Placental epithelial cell (primary cell): ENCODE results near the gene PGAM5. TPM values are rescaled to one million over a fixed set of nuclear protein-coding genes. Genes with fewer than 3 reads are reported as not detected.

Experiments
- small RNA-seq: library from RNA; depleted of rRNA; stranded (forward); fragments of <200 nt; gene quantifications from one replicate; pipeline ENCODE3, GENCODE V24; 2012
- total RNA-seq: library from RNA; depleted of rRNA; stranded (reverse); fragments of >200 nt; gene quantifications from 2 replicates; pipeline ENCODE4 v1.2.3, GENCODE V29; 2012

Gene PGAM5
- total RNA-seq, result 16.9 and 35.5 TPM in 2 replicates

GRCh38 chr12:132710405-132711079 is at the start of gene PGAM5:
PGAM5 (plus strand) TSS chr12:132710842; CDS start chr12:132710877, 35 bp downstream.

GRCh38 chr12:132687211-132688164 is 23.2 kb upstream of the PGAM5 start, which contains the start of the genes POLE and PXMP2:
POLE (minus strand) TSS chr12:132687342; CDS start chr12:132687315, 27 bp downstream.
PXMP2 (plus strand) TSS chr12:132687587; CDS start chr12:132687671, 84 bp downstream.

DNA sequence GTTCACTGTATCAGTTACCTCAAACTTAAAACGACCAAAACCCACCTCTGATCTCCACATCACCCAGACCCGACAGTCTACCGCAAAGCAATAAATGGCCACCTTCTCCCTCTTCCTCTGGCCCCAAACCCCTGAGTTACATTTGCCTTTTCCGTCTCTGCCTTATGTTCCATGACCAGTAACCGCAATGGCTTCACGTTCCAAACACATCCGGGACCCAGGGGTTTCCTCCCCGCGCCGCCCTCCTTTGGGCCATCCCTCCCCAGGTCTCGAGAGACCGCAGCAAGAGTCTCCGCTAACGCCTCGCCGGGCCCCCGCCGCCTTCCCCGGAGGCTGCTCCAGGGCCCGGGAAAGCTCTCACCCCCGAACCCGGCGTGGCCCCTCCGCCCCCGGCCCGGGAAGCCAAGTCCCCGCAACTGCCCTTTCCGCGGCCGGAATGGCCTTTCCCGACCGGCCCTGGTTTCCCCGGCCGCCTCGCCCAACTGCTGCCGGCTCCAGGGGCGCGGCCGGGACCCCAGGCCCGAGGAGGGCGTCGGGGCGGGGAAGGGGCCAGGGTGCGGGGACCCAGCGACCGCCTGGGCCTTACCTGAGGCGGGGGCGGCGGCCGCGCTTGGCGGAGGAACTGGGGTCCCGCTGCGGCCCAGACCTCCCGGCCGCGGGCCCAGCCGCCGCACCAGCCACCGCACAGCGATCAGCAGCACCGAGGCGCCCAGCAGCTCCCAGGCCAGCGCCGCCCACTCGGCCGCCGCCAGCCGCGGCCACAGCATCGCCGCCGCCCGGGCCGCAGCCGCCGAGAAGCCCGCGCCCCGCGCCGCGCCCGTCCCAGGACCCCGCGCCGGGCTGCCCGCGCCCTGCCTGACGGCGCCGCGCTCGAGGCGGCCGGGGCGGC is 50.6 kb downstream of the PGAM5 start, which contains the start of gene ANKLE2:
TSS of gene ANKLE2 (minus strand) at position 801 of the 889 bp plus-strand sequence. CDS start at position 767, 34 bp downstream.

Small RNAs within 50 kb of the gene (small RNA-seq; reads per million reads assigned to genes)
- gene RNA5SP379, result not detected

Other genes with a start within 250 kb of the PGAM5 start
- gene FBRSL1, start 220.7 kb upstream of the PGAM5 start, total RNA-seq, result 9.0 and 13.9 TPM in 2 replicates
- gene LRCOL1, start 100.3 kb upstream of the PGAM5 start, total RNA-seq, result not detected in 2 replicates
- not detected in 2 replicates for gene P2RX2, start 92.1 kb upstream of the PGAM5 start, total RNA-seq
- gene POLE, start 23.5 kb upstream of the PGAM5 start, total RNA-seq, result 15.7 and 37.7 TPM in 2 replicates
- 13.0 and 29.3 TPM in 2 replicates for gene PXMP2, start 23.3 kb upstream of the PGAM5 start, total RNA-seq
- gene ANKLE2, start 51.0 kb downstream of the PGAM5 start, total RNA-seq, result 130 and 152 TPM in 2 replicates
- gene GOLGA3, start 118.0 kb downstream of the PGAM5 start, total RNA-seq, result 104 and 161 TPM in 2 replicates
- 43.2 and 53.5 TPM in 2 replicates for gene CHFR, start 176.8 kb downstream of the PGAM5 start, total RNA-seq
- 9.0 and 11.3 TPM in 2 replicates for gene ZNF605, start 245.5 kb downstream of the PGAM5 start, total RNA-seq